ENCODE results near the gene NDRG4. TPM values are rescaled to one million over a fixed set of nuclear protein-coding genes. Genes with fewer than 3 reads are reported as not detected.

Gene NDRG4
- 15.8 and 26.0 TPM in 2 replicates for total RNA-seq

- peak; percentile 49 for DNase-seq (ENCODE audit: low read depth)
These were observed at the start of gene NDRG4 for GRCh38 chr16:58499615-58500351. TSS of gene NDRG4 (plus strand) at chr16:58500143. CDS start at chr16:58500249, 106 bp downstream.

GRCh38 chr16:58450590-58450989 is 49.4 kb upstream of the NDRG4 start:
- DNase-seq (ENCODE audit: low read depth): no peak

- DNase-seq (ENCODE audit: low read depth): no peak
These were observed 48.7 kb upstream of the NDRG4 start for GRCh38 chr16:58451265-58451689.

GRCh38 chr16:58451945-58452401 is 48.0 kb upstream of the NDRG4 start:
- DNase-seq (ENCODE audit: low read depth): peak; percentile 67

- no peak for DNase-seq (ENCODE audit: low read depth)
These were observed 47.3 kb upstream of the NDRG4 start for GRCh38 chr16:58452640-58453039.

- DNase-seq (ENCODE audit: low read depth): no peak
These were observed 45.8 kb upstream of the NDRG4 start for GRCh38 chr16:58454178-58454577.

- DNase-seq (ENCODE audit: low read depth): no peak
These were observed 45.1 kb upstream of the NDRG4 start for GRCh38 chr16:58454856-58455255.

- no peak for DNase-seq (ENCODE audit: low read depth)
These were observed 44.2 kb upstream of the NDRG4 start for GRCh38 chr16:58455750-58456149.

GRCh38 chr16:58456193-58456592 is 43.8 kb upstream of the NDRG4 start:
- DNase-seq (ENCODE audit: low read depth): no peak

- DNase-seq (ENCODE audit: low read depth): no peak
These were observed 41.2 kb upstream of the NDRG4 start for GRCh38 chr16:58458606-58459343.

GRCh38 chr16:58459344-58460218 is 40.4 kb upstream of the NDRG4 start:
- DNase-seq (ENCODE audit: low read depth): peak; percentile 86

- DNase-seq (ENCODE audit: low read depth): no peak
These were observed 39.7 kb upstream of the NDRG4 start for GRCh38 chr16:58460219-58460610.

GRCh38 chr16:58461056-58461455 is 38.9 kb upstream of the NDRG4 start:
- DNase-seq (ENCODE audit: low read depth): no peak

- no peak for DNase-seq (ENCODE audit: low read depth)
These were observed 38.3 kb upstream of the NDRG4 start for GRCh38 chr16:58461640-58462039.

GRCh38 chr16:58462089-58462488 is 37.9 kb upstream of the NDRG4 start:
- DNase-seq (ENCODE audit: low read depth): no peak

- DNase-seq (ENCODE audit: low read depth): no peak
These were observed 37.4 kb upstream of the NDRG4 start for GRCh38 chr16:58462499-58462996.

GRCh38 chr16:58462997-58463941 is 36.7 kb upstream of the NDRG4 start:
- DNase-seq (ENCODE audit: low read depth): no peak

GRCh38 chr16:58464047-58464915 is 35.7 kb upstream of the NDRG4 start:
- DNase-seq (ENCODE audit: low read depth): no peak

- DNase-seq (ENCODE audit: low read depth): no peak
These were observed 34.8 kb upstream of the NDRG4 start for GRCh38 chr16:58464916-58465731.
